ENCODE results near the gene CRIP1. TPM values are rescaled to one million over a fixed set of nuclear protein-coding genes. Genes with fewer than 3 reads are reported as not detected.

The CRIP1 gene
- total RNA-seq, 1 experiment from 2014 or later = 48.7 TPM

- BruUV-seq (replicated peaks) = no TSS peak
- peaks cover 8% of the 10 kb centered on the region for H4K20me1 ChIP-seq (ENCODE audit: low read length)
- ATAC-seq (no peak), DNase-seq (no peak)
- intact Hi-C loops (cut with micrococcal nuclease) = no loop called here
- ChIA-PET CTCF (no interaction called here), POLR2A (ENCODE audit: unreplicated experiment) (no interaction called here)
- H3F3A ChIP-seq (ENCODE audit: low read length, unreplicated experiment) = no peaks in the 10 kb centered on the region
- peaks cover 9% of the 10 kb centered on the region for H3K79me2 ChIP-seq (ENCODE audit: low read length)
- no peak overlapping the region for H2AFZ ChIP-seq (ENCODE audit: low read length)
- TF ChIP-seq EZH2 (IDR thresholded peaks at IDR 0.05; ENCODE audit: low read length, unreplicated experiment) (no peak), CTCF (conservative IDR thresholded peaks at IDR 0.05; ENCODE audit: low read depth, low read length) (no peak), EZH2phosphoT487 (IDR thresholded peaks at IDR 0.05; ENCODE audit: borderline replicate concordance, low read length) (no peak)
- no peak overlapping the region for H3K4me3 ChIP-seq (ENCODE audit: low read length)
- H3K27ac ChIP-seq (ENCODE audit: low read length) = no peak overlapping the region
- H3K4me1 ChIP-seq (ENCODE audit: insufficient read depth, low read length) = peaks cover 2% of the 10 kb centered on the region; the same call in 1 of the 2 replicates
- no peak overlapping the region for H3K4me2 ChIP-seq (ENCODE audit: low read length)
- H3K27me3 ChIP-seq (ENCODE audit: low read length) = no peaks in the 10 kb centered on the region
- H3K9me2 ChIP-seq (replicated peaks; ENCODE audit: low read length) = no peaks in the 10 kb centered on the region
- no peaks in the 10 kb centered on the region for H3K9me3 ChIP-seq (ENCODE audit: low read length)
- no peak overlapping the region for H3K9ac ChIP-seq (ENCODE audit: low read length)
- H3K36me3 ChIP-seq (ENCODE audit: low read depth, low read length) = no peaks in the 10 kb centered on the region
These were observed 10.3 kb downstream of the CRIP1 start for GRCh38 chr14:105496831-105497591.

GRCh38 chr14:105497671-105498429, 11.2 kb downstream of the CRIP1 start:
- Histone ChIP-seq H3K79me2 (ENCODE audit: low read length) (0 out of 2 replicates have a peak, but pooled peaks cover under 1% of the 10 kb centered on the region), H3K36me3 (ENCODE audit: low read depth, low read length) (no peaks in the 10 kb centered on the region), H4K20me1 (ENCODE audit: low read length) (no peaks in the 10 kb centered on the region), H3K27ac (ENCODE audit: low read length) (no peak overlapping the region), H3K4me2 (ENCODE audit: low read length) (no peak overlapping the region), H3K9ac (ENCODE audit: low read length) (no peak overlapping the region), H3K4me1 (ENCODE audit: insufficient read depth, low read length) (no peaks in the 10 kb centered on the region), H3K9me2 (replicated peaks; ENCODE audit: low read length) (no peaks in the 10 kb centered on the region), H2AFZ (ENCODE audit: low read length) (no peak overlapping the region), H3K4me3 (ENCODE audit: low read length) (no peak overlapping the region), H3K27me3 (ENCODE audit: low read length) (no peaks in the 10 kb centered on the region), H3F3A (ENCODE audit: low read length, unreplicated experiment) (no peaks in the 10 kb centered on the region), H3K9me3 (ENCODE audit: low read length) (no peaks in the 10 kb centered on the region)
- BruUV-seq (replicated peaks) = no TSS peak
- intact Hi-C loops (cut with micrococcal nuclease) = no loop called here
- ChIA-PET CTCF (no interaction called here), POLR2A (ENCODE audit: unreplicated experiment) (no interaction called here)
- no peak for ATAC-seq
- TF ChIP-seq CTCF (conservative IDR thresholded peaks at IDR 0.05; ENCODE audit: low read depth, low read length) (no peak), EZH2 (IDR thresholded peaks at IDR 0.05; ENCODE audit: low read length, unreplicated experiment) (no peak), EZH2phosphoT487 (IDR thresholded peaks at IDR 0.05; ENCODE audit: borderline replicate concordance, low read length) (no peak)
- DNase-seq = no peak
